Spleen (tissue), 11 donors: ENCODE results near the gene TNN. TPM values are rescaled to one million over a fixed set of nuclear protein-coding genes. Genes with fewer than 3 reads are reported as not detected.

ENCODE experiments used
- DNase-seq: peaks from one replicate; pipeline ENCODE4 v3.0.0-alpha.2; 2020
- H3K27ac ChIP-seq, 8 donors: fragments of 200-600 bp; sonication (generic) in 7 of 8; 1 replicate in 4 of 8; 2 replicates in 4 of 8; pipeline versions ENCODE4 v1.5.0 to v1.8.0; 2016 to 2021; ENCODE audit warnings: inconsistent platforms in 4 of 8, mild to moderate bottlenecking in 4 of 8, moderate library complexity in 1 of 8
- H3K27me3 ChIP-seq, 7 donors: fragments of 200-600 bp; sonication (generic) in 6 of 7; replicated peaks in 1 of 7; 1 replicate in 4 of 7; 2 replicates in 3 of 7; pipeline versions ENCODE4 v1.5.0 to v1.8.0; 2016 to 2021; ENCODE audit warnings: inconsistent platforms in 3 of 7, mild to moderate bottlenecking in 1 of 7
- H3K36me3 ChIP-seq, 6 donors: fragments of 200-600 bp; sonication (generic) in 5 of 6; 1 replicate in 4 of 6; 2 replicates in 2 of 6; pipeline versions ENCODE4 v1.5.0 to v1.8.0; 2016 to 2021; ENCODE audit warnings: inconsistent platforms in 2 of 6
- H3K4me1 ChIP-seq, 6 donors: fragments of 200-600 bp; sonication (generic) in 5 of 6; 1 replicate in 3 of 6; 2 replicates in 3 of 6; pipeline versions ENCODE4 v1.5.0 to v1.8.0; 2016 to 2021; ENCODE audit warnings: inconsistent platforms in 3 of 6
- H3K4me3 ChIP-seq, 8 donors: fragments of 200-600 bp; sonication (generic) in 7 of 8; 1 replicate in 4 of 8; 2 replicates in 4 of 8; pipeline versions ENCODE4 v1.5.0 to v1.8.0; 2016 to 2021; ENCODE audit warnings: inconsistent platforms in 4 of 8, mild to moderate bottlenecking in 4 of 8, moderate library complexity in 2 of 8
- H3K9me3 ChIP-seq, 8 donors: fragments of 200-600 bp; sonication (generic) in 7 of 8; 1 replicate in 4 of 8; 2 replicates in 4 of 8; pipeline versions ENCODE4 v1.5.0 to v1.8.0; 2016 to 2021; ENCODE audit warnings: inconsistent platforms in 4 of 8
- CTCF ChIP-seq, 11 experiments: fragments of 200-600 bp in 7 of 11; fragments of 450-650 bp in 4 of 11; sonication (generic) in 4 of 11; IDR thresholded peaks in 8 of 11; conservative IDR thresholded peaks in 3 of 11; 1 replicate in 7 of 11; 2 replicates in 4 of 11; pipeline versions ENCODE4 v1.4.0 to v1.8.0; 2016 to 2021; ENCODE audit warnings: antibody characterized with exemption in 11 of 11, inconsistent platforms in 4 of 11, mild to moderate bottlenecking in 1 of 11
- POLR2A ChIP-seq, 3 donors: fragments of 450-650 bp; IDR thresholded peaks; one replicate each; pipeline ENCODE4 v1.5.1; 2017; ENCODE audit warnings: antibody characterized with exemption in 3 of 3, mild to moderate bottlenecking in 1 of 3
- POLR2AphosphoS5 ChIP-seq, 3 donors: sonication (generic); formaldehyde crosslinking; IDR thresholded peaks; one replicate each; pipeline ENCODE4 v1.5.1; 2017; ENCODE audit warnings: antibody characterized with exemption in 3 of 3
- WGBS, 5 donors: extraction: QIAGEN DNeasy Blood & Tissue Kit in 3 of 5; methylation state at CpG; one replicate each; pipeline versions ENCODE4 v1.1.5 to v1.1.7; 2013 to 2018; 5-methylcytosine and 5-hydroxymethylcytosine counted together
- intact Hi-C: fragments of 100-400 bp; cut with DNase I; formaldehyde crosslinking; loops from one replicate; pipeline ENCODE4 v1.15.0; 2023; ENCODE audit warnings: low total_unique reads
- polyA plus RNA-seq, 3 donors: library from polyadenylated mRNA; stranded (reverse); fragments of 200-250 nt; gene quantifications; one replicate each; pipeline ENCODE4 v1.2.1, GENCODE V29; 2013
- small RNA-seq, 4 donors: library from RNA; depleted of rRNA; stranded (forward); fragments of <200 nt; gene quantifications; one replicate each; pipeline ENCODE3, GENCODE V24; 2016
- total RNA-seq, 7 donors: library from RNA; depleted of rRNA in 3 of 7; stranded (reverse); fragments of >200 nt in 3 of 7; fragmentation: NEBNext Ultra II Directional in 4 of 7; extraction: Animal tissue kit (Norgen Biotek cat#: 25700) in 4 of 7; gene quantifications; one replicate each; pipeline versions ENCODE4 v1.1.0 to v1.2.1, GENCODE V29; 2016 to 2021
- donor health status: healthy with polysubstance abuse.
- donor health status: DM: no; HTN: no; CAD: no; lungs with moderate emphysema.
- donor health status: DM: no; HTN: no; CAD: no.
- donor health status: Bipolar disorder and iron deficiency.
- donor health status: healthy.
- donor health status: DM: no; HTN: no; CAD: no.
- donor health status: DM: yes; HTN: yes; CAD: no.

The TNN gene
- total and polyA plus RNA-seq, 10 donors = 0.03 to 1.3 (median 0.37) TPM

GRCh38 chr1:175197531-175197930 is 129.9 kb downstream of the TNN start:
- Histone ChIP-seq H3K27me3 (no peaks in the 10 kb centered on the region), H3K9me3 (no peaks in the 10 kb centered on the region), H3K36me3 (no peaks in the 10 kb centered on the region), H3K4me3 (no peak overlapping the region), H3K27ac (peak overlapping the region; percentile 21 to 73 (median 58)), H3K4me1 (peaks cover 5 to 80% (median 48%) of the 10 kb centered on the region in 6 donors)
- no peak for DNase-seq
- intact Hi-C loops = no loop called here
- WGBS, 5 donors = 26 to 49% (median 38%) methylated on average over 2 of the region's 2 CpGs
- no peak for TF ChIP-seq POLR2AphosphoS5 (IDR thresholded peaks at IDR 0.05)
- no peak for TF ChIP-seq POLR2A (IDR thresholded peaks at IDR 0.05)
- TF ChIP-seq CTCF (IDR thresholded peaks at IDR 0.05 in 8 of 11, conservative IDR thresholded peaks at IDR 0.05 in 3 of 11) = no peak

Small RNA genes lying within 50 kb of the gene (small RNA-seq; reads per million reads assigned to genes)
- gene RF00019 = 0 reads per million in 4 donors

Other genes with a start within 250 kb of the TNN start
- 100 to 1,000 TPM in 1 of 7 donors, 10 to 100 TPM in 6; 45.1 to 128 (median 65.3) TPM for gene CACYBP, start 67.9 kb upstream of the TNN start, total RNA-seq
- gene CACYBP, start 67.9 kb upstream of the TNN start, polyA plus RNA-seq = 10 to 100 TPM; 32.3 to 72.3 (median 55.9) TPM
- 10 to 100 TPM; 20.8 to 34.5 (median 26.8) TPM for gene MRPS14, start 44.4 kb upstream of the TNN start, total RNA-seq
- gene MRPS14, start 44.4 kb upstream of the TNN start, polyA plus RNA-seq = 10 to 100 TPM; 10.1 to 26.1 (median 25.2) TPM
- 100 to 1,000 TPM in 1 of 7 donors, 10 to 100 TPM in 6; 45.9 to 111 (median 52.0) TPM for gene KIAA0040, start 124.9 kb downstream of the TNN start, total RNA-seq
- 10 to 100 TPM; 13.7 to 19.1 (median 18.7) TPM for gene KIAA0040, start 124.9 kb downstream of the TNN start, polyA plus RNA-seq